Mammary epithelial cell (primary cell): ENCODE results near the gene TUBGCP6.

Source experiments
- EZH2 ChIP-seq: IDR thresholded peaks from 2 replicates; pipeline ENCODE4 v1.6.1; 2012; ENCODE audit warnings: low read length, inconsistent platforms, borderline replicate concordance
- TF ChIP-seq, protein P1 (sequence below), 2 donors: IDR thresholded peaks in 1 of 2; conservative IDR thresholded peaks in 1 of 2; 2 replicates each; pipeline ENCODE4 v1.5.1; 2011 to 2012; ENCODE audit warnings: inconsistent platforms in 2 of 2, low read length in 2 of 2, mild to moderate bottlenecking in 2 of 2, control low read depth in 1 of 2, low read depth in 1 of 2; ENCODE audit not compliant: insufficient read depth in 1 of 2; ENCODE audit errors: extremely low read depth in 1 of 2

DNA sequence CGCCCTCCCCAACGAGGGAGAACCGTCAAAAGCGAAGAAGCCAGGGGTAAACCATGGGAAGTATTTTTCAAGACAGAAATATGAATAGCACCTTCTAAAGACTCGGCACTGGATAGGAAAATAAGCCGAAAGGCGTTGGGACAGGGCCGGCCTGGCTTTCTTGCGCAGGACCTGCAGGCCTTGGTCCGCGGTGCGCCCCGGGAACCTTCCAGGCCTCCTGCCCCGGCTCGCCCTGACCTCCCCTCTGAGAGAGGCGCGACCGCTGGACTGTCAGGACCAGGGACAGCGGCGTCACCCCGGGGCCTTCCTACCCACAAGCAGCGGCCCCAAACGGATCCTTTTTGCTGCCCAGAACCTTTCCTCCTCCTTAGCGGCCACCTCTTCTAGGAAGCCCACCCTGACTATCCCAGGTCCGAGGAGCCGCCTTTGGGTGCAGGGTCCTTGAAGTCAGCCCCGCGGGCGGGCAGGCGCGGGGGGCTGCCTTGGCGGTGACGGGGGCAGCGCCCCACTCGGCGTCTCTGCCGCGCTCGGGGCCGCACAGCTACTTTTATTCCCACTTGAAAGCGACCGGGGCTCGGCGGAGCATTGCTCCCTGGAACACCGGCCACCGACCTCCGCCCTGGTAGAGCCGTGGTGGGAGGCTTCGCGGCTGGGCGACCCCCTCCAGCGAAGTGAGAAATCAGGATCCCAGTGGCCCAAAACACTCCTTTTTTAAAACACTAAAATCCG lies 26.0 kb upstream of the TUBGCP6 start:
- TF ChIP-seq, protein P1, sequence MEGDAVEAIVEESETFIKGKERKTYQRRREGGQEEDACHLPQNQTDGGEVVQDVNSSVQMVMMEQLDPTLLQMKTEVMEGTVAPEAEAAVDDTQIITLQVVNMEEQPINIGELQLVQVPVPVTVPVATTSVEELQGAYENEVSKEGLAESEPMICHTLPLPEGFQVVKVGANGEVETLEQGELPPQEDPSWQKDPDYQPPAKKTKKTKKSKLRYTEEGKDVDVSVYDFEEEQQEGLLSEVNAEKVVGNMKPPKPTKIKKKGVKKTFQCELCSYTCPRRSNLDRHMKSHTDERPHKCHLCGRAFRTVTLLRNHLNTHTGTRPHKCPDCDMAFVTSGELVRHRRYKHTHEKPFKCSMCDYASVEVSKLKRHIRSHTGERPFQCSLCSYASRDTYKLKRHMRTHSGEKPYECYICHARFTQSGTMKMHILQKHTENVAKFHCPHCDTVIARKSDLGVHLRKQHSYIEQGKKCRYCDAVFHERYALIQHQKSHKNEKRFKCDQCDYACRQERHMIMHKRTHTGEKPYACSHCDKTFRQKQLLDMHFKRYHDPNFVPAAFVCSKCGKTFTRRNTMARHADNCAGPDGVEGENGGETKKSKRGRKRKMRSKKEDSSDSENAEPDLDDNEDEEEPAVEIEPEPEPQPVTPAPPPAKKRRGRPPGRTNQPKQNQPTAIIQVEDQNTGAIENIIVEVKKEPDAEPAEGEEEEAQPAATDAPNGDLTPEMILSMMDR (conservative IDR thresholded peaks at IDR 0.05 in 1 of 2, IDR thresholded peaks at IDR 0.05 in 1 of 2; ENCODE audit: extremely low read depth in 1 of 2, insufficient read depth in 1 of 2, low read depth in 1 of 2, low read length in 2 of 2) = no peak
- no peak for TF ChIP-seq EZH2
